Measurements from ENCODE around the gene ZNF575. TPM values are rescaled to one million over a fixed set of nuclear protein-coding genes. Genes with fewer than 3 reads are reported as not detected.

The ZNF575 gene
- polyA plus RNA-seq, 1 donor from 2014 or later, result not detected

- Histone ChIP-seq H3K36me3 (ENCODE audit: insufficient read depth, low read length) (peaks cover 7% of the 10 kb centered on the region), H3K9ac (ENCODE audit: low read length) (no peak overlapping the region), H3K4me3 (ENCODE audit: low read length) (no peak overlapping the region), H3K27me3 (ENCODE audit: insufficient read depth, low read depth, low read length) (no peaks in the 10 kb centered on the region), H3K9me3 (ENCODE audit: low read length) (no peaks in the 10 kb centered on the region), H3K4me2 (ENCODE audit: low read length) (no peak overlapping the region), H3K9me2 (ENCODE audit: insufficient read depth, low read length) (no peaks in the 10 kb centered on the region), H3K79me2 (replicated peaks; ENCODE audit: insufficient read depth, low read length) (no peaks in the 10 kb centered on the region), H4K20me1 (ENCODE audit: insufficient read depth) (no peaks in the 10 kb centered on the region), H3F3A (ENCODE audit: insufficient read depth, low read length, poor library complexity, severe bottlenecking) (no peaks in the 10 kb centered on the region), H3K27ac (ENCODE audit: low read length) (no peak overlapping the region), H2AFZ (ENCODE audit: low read depth, low read length) (no peak overlapping the region)
- TF ChIP-seq MXI1 (conservative IDR thresholded peaks at IDR 0.05; ENCODE audit: poor library complexity, severe bottlenecking) (no peak), REST (IDR thresholded peaks at IDR 0.05; ENCODE audit: borderline replicate concordance) (no peak), EP300 (conservative IDR thresholded peaks at IDR 0.05; ENCODE audit: poor library complexity, severe bottlenecking) (no peak), SMC3 (conservative IDR thresholded peaks at IDR 0.05; ENCODE audit: poor library complexity) (no peak), RAD21 (conservative IDR thresholded peaks at IDR 0.05) (no peak), EZH2 (IDR thresholded peaks at IDR 0.05; ENCODE audit: borderline replicate concordance, insufficient read depth, low read length, poor library complexity, severe bottlenecking) (no peak), TAF1 (IDR thresholded peaks at IDR 0.05; ENCODE audit: low read depth) (no peak), POLR2AphosphoS5 (IDR thresholded peaks at IDR 0.05) (no peak)
- TF ChIP-seq, protein P1, sequence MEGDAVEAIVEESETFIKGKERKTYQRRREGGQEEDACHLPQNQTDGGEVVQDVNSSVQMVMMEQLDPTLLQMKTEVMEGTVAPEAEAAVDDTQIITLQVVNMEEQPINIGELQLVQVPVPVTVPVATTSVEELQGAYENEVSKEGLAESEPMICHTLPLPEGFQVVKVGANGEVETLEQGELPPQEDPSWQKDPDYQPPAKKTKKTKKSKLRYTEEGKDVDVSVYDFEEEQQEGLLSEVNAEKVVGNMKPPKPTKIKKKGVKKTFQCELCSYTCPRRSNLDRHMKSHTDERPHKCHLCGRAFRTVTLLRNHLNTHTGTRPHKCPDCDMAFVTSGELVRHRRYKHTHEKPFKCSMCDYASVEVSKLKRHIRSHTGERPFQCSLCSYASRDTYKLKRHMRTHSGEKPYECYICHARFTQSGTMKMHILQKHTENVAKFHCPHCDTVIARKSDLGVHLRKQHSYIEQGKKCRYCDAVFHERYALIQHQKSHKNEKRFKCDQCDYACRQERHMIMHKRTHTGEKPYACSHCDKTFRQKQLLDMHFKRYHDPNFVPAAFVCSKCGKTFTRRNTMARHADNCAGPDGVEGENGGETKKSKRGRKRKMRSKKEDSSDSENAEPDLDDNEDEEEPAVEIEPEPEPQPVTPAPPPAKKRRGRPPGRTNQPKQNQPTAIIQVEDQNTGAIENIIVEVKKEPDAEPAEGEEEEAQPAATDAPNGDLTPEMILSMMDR (IDR thresholded peaks at IDR 0.05; ENCODE audit: poor library complexity, severe bottlenecking), result no peak
These were observed 51.5 kb downstream of the ZNF575 start for GRCh38 chr19:43584484-43584883.

Other genes starting within 250 kb of the ZNF575 start
- gene CD177, start 179.5 kb upstream of the ZNF575 start, polyA plus RNA-seq, result not detected in 2 replicates
- gene TEX101, start 118.3 kb upstream of the ZNF575 start, polyA plus RNA-seq, result not detected in 2 replicates
- not detected in 2 replicates for gene LYPD3, start 67.6 kb upstream of the ZNF575 start, polyA plus RNA-seq
- 5.6 and 8.1 TPM in 2 replicates for gene PHLDB3, start 28.4 kb upstream of the ZNF575 start, polyA plus RNA-seq
- 40.9 and 58.0 TPM in 2 replicates for gene ETHE1, start 6.0 kb upstream of the ZNF575 start, polyA plus RNA-seq
- 18.6 and 19.0 TPM in 2 replicates for gene XRCC1, start 42.3 kb downstream of the ZNF575 start, polyA plus RNA-seq
- 1.9 and 3.2 TPM in 2 replicates for gene PINLYP, start 42.6 kb downstream of the ZNF575 start, polyA plus RNA-seq
- 156 and 179 TPM in 2 replicates for gene IRGQ, start 62.9 kb downstream of the ZNF575 start, polyA plus RNA-seq
- 11.9 and 19.9 TPM in 2 replicates for gene ZNF576, start 63.4 kb downstream of the ZNF575 start, polyA plus RNA-seq
- gene SRRM5, start 78.9 kb downstream of the ZNF575 start, polyA plus RNA-seq, result not detected in 2 replicates
- 983 and 1,008 TPM in 2 replicates for gene ZNF428, start 86.4 kb downstream of the ZNF575 start, polyA plus RNA-seq
- gene CADM4, start 106.7 kb downstream of the ZNF575 start, polyA plus RNA-seq, result 211 and 220 TPM in 2 replicates
- 1.3 TPM in 1 of 2 replicates, not detected in the other for gene PLAUR, start 137.0 kb downstream of the ZNF575 start, polyA plus RNA-seq
- gene IRGC, start 182.9 kb downstream of the ZNF575 start, polyA plus RNA-seq, result 0.51 TPM in 1 of 2 replicates, not detected in the other
- gene SMG9, start 221.8 kb downstream of the ZNF575 start, polyA plus RNA-seq, result 33.0 and 57.5 TPM in 2 replicates
- gene KCNN4, start 247.8 kb downstream of the ZNF575 start, polyA plus RNA-seq, result not detected in 2 replicates